OCI-LY7 (cell line): ENCODE measurements around the gene TCAF1.
"Not testable (repeated sequence)": the region's sequence is repeated elsewhere in the genome, so short reads cannot be mapped to it uniquely, and the experiment has no call there.

Experiments
- EZH2phosphoT487 ChIP-seq: fragments of 200-600 bp; sonication (generic); IDR thresholded peaks from 2 replicates; pipeline ENCODE4 v1.6.1; 2018; ENCODE audit warnings: low read depth, borderline replicate concordance, mild to moderate bottlenecking, mixed run types, antibody characterized with exemption, low read length, moderate library complexity, mixed read lengths
- TF ChIP-seq, protein P1 (sequence below): fragments of 200-600 bp; sonication (generic); conservative IDR thresholded peaks from 2 replicates; pipeline ENCODE4 v1.5.1; 2014; ENCODE audit warnings: mild to moderate bottlenecking, antibody characterized with exemption, low read length, moderate library complexity, mixed read lengths

GRCh38 chr7:143817873-143818272 is 84.1 kb downstream of the TCAF1 start:
- TF ChIP-seq, protein P1, sequence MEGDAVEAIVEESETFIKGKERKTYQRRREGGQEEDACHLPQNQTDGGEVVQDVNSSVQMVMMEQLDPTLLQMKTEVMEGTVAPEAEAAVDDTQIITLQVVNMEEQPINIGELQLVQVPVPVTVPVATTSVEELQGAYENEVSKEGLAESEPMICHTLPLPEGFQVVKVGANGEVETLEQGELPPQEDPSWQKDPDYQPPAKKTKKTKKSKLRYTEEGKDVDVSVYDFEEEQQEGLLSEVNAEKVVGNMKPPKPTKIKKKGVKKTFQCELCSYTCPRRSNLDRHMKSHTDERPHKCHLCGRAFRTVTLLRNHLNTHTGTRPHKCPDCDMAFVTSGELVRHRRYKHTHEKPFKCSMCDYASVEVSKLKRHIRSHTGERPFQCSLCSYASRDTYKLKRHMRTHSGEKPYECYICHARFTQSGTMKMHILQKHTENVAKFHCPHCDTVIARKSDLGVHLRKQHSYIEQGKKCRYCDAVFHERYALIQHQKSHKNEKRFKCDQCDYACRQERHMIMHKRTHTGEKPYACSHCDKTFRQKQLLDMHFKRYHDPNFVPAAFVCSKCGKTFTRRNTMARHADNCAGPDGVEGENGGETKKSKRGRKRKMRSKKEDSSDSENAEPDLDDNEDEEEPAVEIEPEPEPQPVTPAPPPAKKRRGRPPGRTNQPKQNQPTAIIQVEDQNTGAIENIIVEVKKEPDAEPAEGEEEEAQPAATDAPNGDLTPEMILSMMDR: not testable (repeated sequence)
- TF ChIP-seq EZH2phosphoT487: not testable (repeated sequence)
